ENCODE results near the gene WNT7B. TPM values are rescaled to one million over a fixed set of nuclear protein-coding genes. Genes with fewer than 3 reads are reported as not detected.

Gene WNT7B
- total and polyA plus RNA-seq, 2 experiments from 2014 or later = 0.10 TPM; not detected in 1

- no peaks in the 10 kb centered on the region for H3K9me2 ChIP-seq (ENCODE audit: insufficient read depth)
These were observed 48.4 kb upstream of the WNT7B start for GRCh38 chr22:46025225-46025972.

More at GRCh38 chr22:46025225-46025972, 48.4 kb upstream of the WNT7B start:
- no peaks in the 10 kb centered on the region for H4K20me1 ChIP-seq (replicated peaks; ENCODE audit: insufficient read depth)
- H3K4me3 ChIP-seq = no peak overlapping the region
- H3K4me1 ChIP-seq (ENCODE audit: insufficient read depth) = peaks cover 8% of the 10 kb centered on the region; the same call in 1 of the 2 replicates
- no peaks in the 10 kb centered on the region for H3K36me3 ChIP-seq (ENCODE audit: insufficient read depth)
- no peak overlapping the region for H3K4me2 ChIP-seq
- no peaks in the 10 kb centered on the region for H3K79me2 ChIP-seq (replicated peaks; ENCODE audit: insufficient read depth)
- no peaks in the 10 kb centered on the region for H3K36me3 Mint-ChIP-seq (ENCODE audit: low read depth)
- H3K4me3 Mint-ChIP-seq = no peak overlapping the region
- H3K27ac ChIP-seq (ENCODE audit: low read depth) = no peak overlapping the region
- peaks cover 39% of the 10 kb centered on the region for H3K27me3 Mint-ChIP-seq (ENCODE audit: insufficient read depth, low read depth, poor library complexity)
- H3K27me3 ChIP-seq (ENCODE audit: insufficient read depth) = peaks cover 38% of the 10 kb centered on the region
- no peak overlapping the region for H2AFZ ChIP-seq
- TF ChIP-seq STAT1 (IDR thresholded peaks at IDR 0.05; ENCODE audit: unreplicated experiment) (no peak), ZNF462 (CRISPR knock-in tag; IDR thresholded peaks at IDR 0.05) (no peak), ZNF114 (CRISPR knock-in tag; IDR thresholded peaks at IDR 0.05) (no peak), NANOG (IDR thresholded peaks at IDR 0.05; ENCODE audit: borderline replicate concordance) (no peak), EZH2phosphoT487 (IDR thresholded peaks at IDR 0.05; ENCODE audit: unreplicated experiment) (no peak)
- H3K27ac Mint-ChIP-seq = no peak overlapping the region
- H3K9me3 Mint-ChIP-seq = no peaks in the 10 kb centered on the region; the same call in 2 of the 3 replicates
- DNase-seq (ENCODE audit: low spot score) (no peak), ATAC-seq (no peak)
- H3F3A ChIP-seq (replicated peaks; ENCODE audit: low read depth) = 0 out of 2 replicates have a peak, but pooled peaks cover 6% of the 10 kb centered on the region
- H3K4me1 Mint-ChIP-seq = peaks cover 6% of the 10 kb centered on the region

Measured in GM23338 (cell line).